Body of pancreas (tissue), 4 donors: ENCODE results near the gene RYR3. TPM values are rescaled to one million over a fixed set of nuclear protein-coding genes. Genes with fewer than 3 reads are reported as not detected.

Experiments used
- ATAC-seq: fragments of 150-250 bp; one replicate; pipeline ENCODE4 v1.9.1; 2016
- DNase-seq, 4 donors: peaks; one replicate each; pipeline ENCODE4 v3.0.0-alpha.2; 2019
- H3K27ac ChIP-seq, 4 donors: fragments of 200-600 bp; sonication (generic); 1 replicate in 3 of 4; 2 replicates in 1 of 4; pipeline versions ENCODE4 v1.5.1 to v1.6.1; 2016 to 2019; ENCODE audit warnings: mild to moderate bottlenecking in 1 of 4, mixed read lengths in 1 of 4, moderate library complexity in 1 of 4
- H3K27me3 ChIP-seq, 2 donors: fragments of 200-600 bp; sonication (generic); one replicate each; pipeline ENCODE4 v1.6.0; 2016; ENCODE audit warnings: mild to moderate bottlenecking in 1 of 2
- H3K36me3 ChIP-seq, 2 donors: fragments of 200-600 bp; sonication (generic); replicated peaks in 1 of 2; 2 replicates each; pipeline ENCODE4 v1.5.1; 2016; ENCODE audit warnings: low read depth in 2 of 2; ENCODE audit not compliant: insufficient read depth in 1 of 2
- H3K4me1 ChIP-seq: fragments of 200-600 bp; sonication (generic); one replicate; pipeline ENCODE4 v1.6.0; 2016
- H3K4me3 ChIP-seq, 2 donors: fragments of 200-600 bp; sonication (generic); 1 replicate in 1 of 2; 2 replicates in 1 of 2; pipeline ENCODE4 v1.5.1; 2016 to 2019
- H3K9me3 ChIP-seq, 3 donors: fragments of 200-600 bp; sonication (generic); 1 replicate in 2 of 3; 2 replicates in 1 of 3; pipeline ENCODE4 v1.5.1; 2016
- CTCF ChIP-seq, 7 experiments: fragments of 450-650 bp in 4 of 7; fragments of 200-600 bp in 3 of 7; sonication (generic) in 3 of 7; IDR thresholded peaks; one replicate each; pipeline ENCODE4 v1.5.1; 2016 to 2019; ENCODE audit warnings: antibody characterized with exemption in 7 of 7
- POLR2A ChIP-seq, 3 donors: fragments of 450-650 bp; IDR thresholded peaks; one replicate each; pipeline ENCODE4 v1.6.1; 2016; ENCODE audit warnings: antibody characterized with exemption in 3 of 3, mild to moderate bottlenecking in 2 of 3
- WGBS, 2 donors: methylation state at CpG; one replicate each; pipeline ENCODE4 v1.1.5; 2017; 5-methylcytosine and 5-hydroxymethylcytosine counted together
- intact Hi-C: fragments of 100-400 bp; cut with DNase I; formaldehyde crosslinking; loops from one replicate; pipeline ENCODE4 v1.15.1; 2023
- total RNA-seq, 2 donors: library from RNA; depleted of rRNA; stranded (reverse); fragments of >200 nt; gene quantifications; one replicate each; pipeline ENCODE4 v1.1.0, GENCODE V29; 2016

RYR3 gene
- total RNA-seq, 2 donors from 2014 or later, result 0.26 to 0.66 TPM

- H3K27ac ChIP-seq, result no peak overlapping the region
- H3K36me3 ChIP-seq, result no peaks in the 10 kb centered on the region
- WGBS, 2 donors, result 63 to 77% methylated on average over 5 of the region's 5 CpGs
- peaks cover 0 to 11% of the 10 kb centered on the region in 2 donors for H3K27me3 ChIP-seq
- TF ChIP-seq CTCF (IDR thresholded peaks at IDR 0.05), result no peak
- TF ChIP-seq POLR2A (IDR thresholded peaks at IDR 0.05), result no peak
- intact Hi-C loops, result no loop called here
- peaks cover 10% of the 10 kb centered on the region for H3K4me1 ChIP-seq
- H3K4me3 ChIP-seq, result no peak overlapping the region
- ATAC-seq, result no peak
- DNase-seq, result no peak
- no peaks in the 10 kb centered on the region for H3K9me3 ChIP-seq
These were observed 3.3 kb downstream of the RYR3 start for GRCh38 chr15:33314069-33314468.

- no peak for TF ChIP-seq POLR2A (IDR thresholded peaks at IDR 0.05)
- no peak for TF ChIP-seq CTCF (IDR thresholded peaks at IDR 0.05)
- no peaks in the 10 kb centered on the region for H3K9me3 ChIP-seq
- intact Hi-C loops, result no loop called here
- H3K27ac ChIP-seq, result no peak overlapping the region
- no peaks in the 10 kb centered on the region for H3K36me3 ChIP-seq
- no peak for ATAC-seq
- DNase-seq, result no peak
- WGBS, 2 donors, result 69 to 77% methylated on average over 7 of the region's 7 CpGs
- H3K4me3 ChIP-seq, result no peak overlapping the region
- peaks cover 0 to 11% of the 10 kb centered on the region in 2 donors for H3K27me3 ChIP-seq
- peaks cover 10% of the 10 kb centered on the region for H3K4me1 ChIP-seq
These were observed 4.3 kb downstream of the RYR3 start for GRCh38 chr15:33315044-33315443.

GRCh38 chr15:33317896-33318295 lies 7.1 kb downstream of the RYR3 start:
- H3K27ac ChIP-seq, result no peak overlapping the region
- TF ChIP-seq CTCF (IDR thresholded peaks at IDR 0.05) (no peak), POLR2A (IDR thresholded peaks at IDR 0.05) (no peak)
- peaks cover 0 to 7% of the 10 kb centered on the region in 2 donors for H3K27me3 ChIP-seq
- H3K4me3 ChIP-seq, result no peak overlapping the region
- no peaks in the 10 kb centered on the region for H3K9me3 ChIP-seq
- ATAC-seq (no peak), DNase-seq (no peak)
- no peaks in the 10 kb centered on the region for H3K4me1 ChIP-seq
- no peaks in the 10 kb centered on the region for H3K36me3 ChIP-seq
- intact Hi-C loops, result no loop called here

GRCh38 chr15:33320017-33320416 lies 9.2 kb downstream of the RYR3 start:
- ATAC-seq (no peak), DNase-seq (no peak)
- no peak overlapping the region for H3K27ac ChIP-seq
- H3K36me3 ChIP-seq, result no peaks in the 10 kb centered on the region
- peaks cover 0 to 7% of the 10 kb centered on the region in 2 donors for H3K27me3 ChIP-seq
- H3K4me1 ChIP-seq, result no peaks in the 10 kb centered on the region
- intact Hi-C loops, result no loop called here
- H3K9me3 ChIP-seq, result no peaks in the 10 kb centered on the region
- H3K4me3 ChIP-seq, result no peak overlapping the region
- 35 to 48% methylated on average over 1 of the region's 1 CpG for WGBS, 2 donors
- TF ChIP-seq CTCF (IDR thresholded peaks at IDR 0.05) (no peak), POLR2A (IDR thresholded peaks at IDR 0.05) (no peak)

- Histone ChIP-seq H3K4me1 (no peaks in the 10 kb centered on the region), H3K9me3 (no peaks in the 10 kb centered on the region), H3K36me3 (no peaks in the 10 kb centered on the region), H3K27me3 (peaks cover 0 to 7% of the 10 kb centered on the region in 2 donors), H3K4me3 (no peak overlapping the region), H3K27ac (no peak overlapping the region)
- DNase-seq (no peak), ATAC-seq (no peak)
- no peak for TF ChIP-seq CTCF (IDR thresholded peaks at IDR 0.05)
- intact Hi-C loops, result no loop called here
- 64 to 68% methylated on average over 6 of the region's 6 CpGs for WGBS, 2 donors
These were observed 11.3 kb downstream of the RYR3 start for GRCh38 chr15:33322091-33322490.
